Stimulated activated CD4-positive, alpha-beta T cell treated with anti-CD3 and anti-CD28 coated beads, Interleukin-1b, Interleukin-23, amount 100 ng/mL, for 48 hours (primary cell): ENCODE measurements around the gene GSTM3.
A peak's percentile ranks its signal among the peaks of the same experiment; 100 is the strongest.

Experiments
- DNase-seq: peaks from one replicate; pipeline ENCODE4 v3.0.0-alpha.2; 2020

Gene GSTM3

DNA sequence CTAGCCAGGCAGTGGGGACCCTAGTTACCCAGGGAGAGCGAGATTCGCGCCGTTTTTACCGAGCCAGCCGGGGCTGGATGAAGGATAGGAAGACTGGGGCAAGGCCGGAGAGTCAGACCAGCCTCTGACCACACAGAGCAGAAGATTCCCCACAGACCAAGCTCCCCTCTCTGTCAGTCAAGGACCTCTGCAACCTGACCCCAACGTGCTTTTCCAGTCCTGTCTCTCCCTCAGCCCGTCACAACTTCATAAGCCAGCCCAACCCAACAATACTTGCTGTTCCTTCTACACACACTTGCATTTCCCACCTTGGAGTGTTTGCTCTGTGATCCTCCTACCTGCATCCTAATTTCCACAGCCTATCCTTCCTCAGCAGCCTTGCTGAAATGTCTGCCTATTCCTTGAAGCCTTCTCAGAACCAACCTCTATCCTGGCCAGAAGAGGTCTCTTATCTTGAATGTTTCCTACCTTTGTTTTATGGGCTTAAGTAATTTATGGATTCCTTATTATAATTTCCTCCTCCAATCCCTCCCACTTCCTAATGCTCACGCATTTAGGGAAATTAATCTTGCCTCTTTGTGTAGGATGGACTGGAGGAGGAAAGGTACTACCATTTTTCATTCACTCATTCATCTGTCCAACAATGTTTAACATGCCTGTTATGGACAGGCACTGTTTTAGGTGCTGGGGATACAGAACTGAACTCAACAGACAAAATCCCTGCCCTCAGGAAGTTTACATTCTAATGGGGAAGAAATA lies at the start of gene GSTM3:
TSS of gene GSTM3 (minus strand) at position 424 of the 759 bp plus-strand sequence. CDS start 751 bp downstream, outside the sequence.
- DNase-seq = no peak

DNA sequence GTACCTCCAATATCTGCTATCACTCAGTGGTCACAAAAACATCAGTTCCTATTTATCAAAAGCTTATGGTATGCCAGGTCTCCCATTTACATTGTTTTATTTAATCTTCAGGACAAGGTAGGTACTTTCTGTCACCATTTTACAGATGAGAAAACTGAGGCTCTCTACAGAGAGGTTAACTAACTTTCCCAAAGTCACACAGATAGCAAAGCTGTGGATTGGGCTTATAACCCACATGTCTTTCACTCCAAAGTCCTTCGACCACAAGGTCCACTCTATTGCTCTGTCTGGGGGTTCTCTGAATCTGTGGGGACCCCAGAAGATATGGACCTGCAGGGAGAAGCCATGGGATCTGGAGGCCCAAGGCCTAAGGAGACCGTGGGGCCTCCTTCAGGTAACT lies 49.5 kb upstream of the GSTM3 start:
- no peak for DNase-seq

DNA sequence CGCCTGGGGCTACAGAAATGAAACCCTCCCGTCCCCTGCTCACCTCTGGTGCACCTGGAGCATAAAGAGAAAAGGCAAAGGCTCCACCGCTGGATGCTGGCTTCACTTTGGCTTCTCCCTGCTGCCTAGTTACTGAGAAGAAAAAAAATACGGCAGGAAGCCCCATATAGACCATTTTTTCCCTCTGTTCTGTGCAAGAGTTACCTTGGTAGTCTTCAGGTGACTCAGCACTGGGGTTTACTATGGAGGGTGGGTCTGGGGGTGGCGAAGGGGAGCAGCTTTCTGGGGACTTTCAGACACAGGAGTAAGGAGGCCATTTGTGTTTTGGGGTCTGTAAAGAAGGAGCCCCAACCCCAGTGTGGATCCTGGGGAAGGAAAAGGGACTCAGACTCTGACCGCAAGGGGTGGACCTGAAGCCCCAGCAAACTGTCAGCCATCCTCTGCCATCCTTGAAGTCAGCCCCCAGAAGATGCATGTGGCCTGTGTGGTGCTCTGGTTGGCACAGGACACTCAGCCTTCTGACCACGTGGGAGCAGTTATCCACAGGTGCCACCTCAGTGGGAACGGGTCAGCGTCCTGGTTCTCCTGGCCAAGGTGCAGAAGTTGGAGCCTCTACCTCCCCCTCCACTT lies 48.8 kb upstream of the GSTM3 start:
- no peak for DNase-seq

DNA sequence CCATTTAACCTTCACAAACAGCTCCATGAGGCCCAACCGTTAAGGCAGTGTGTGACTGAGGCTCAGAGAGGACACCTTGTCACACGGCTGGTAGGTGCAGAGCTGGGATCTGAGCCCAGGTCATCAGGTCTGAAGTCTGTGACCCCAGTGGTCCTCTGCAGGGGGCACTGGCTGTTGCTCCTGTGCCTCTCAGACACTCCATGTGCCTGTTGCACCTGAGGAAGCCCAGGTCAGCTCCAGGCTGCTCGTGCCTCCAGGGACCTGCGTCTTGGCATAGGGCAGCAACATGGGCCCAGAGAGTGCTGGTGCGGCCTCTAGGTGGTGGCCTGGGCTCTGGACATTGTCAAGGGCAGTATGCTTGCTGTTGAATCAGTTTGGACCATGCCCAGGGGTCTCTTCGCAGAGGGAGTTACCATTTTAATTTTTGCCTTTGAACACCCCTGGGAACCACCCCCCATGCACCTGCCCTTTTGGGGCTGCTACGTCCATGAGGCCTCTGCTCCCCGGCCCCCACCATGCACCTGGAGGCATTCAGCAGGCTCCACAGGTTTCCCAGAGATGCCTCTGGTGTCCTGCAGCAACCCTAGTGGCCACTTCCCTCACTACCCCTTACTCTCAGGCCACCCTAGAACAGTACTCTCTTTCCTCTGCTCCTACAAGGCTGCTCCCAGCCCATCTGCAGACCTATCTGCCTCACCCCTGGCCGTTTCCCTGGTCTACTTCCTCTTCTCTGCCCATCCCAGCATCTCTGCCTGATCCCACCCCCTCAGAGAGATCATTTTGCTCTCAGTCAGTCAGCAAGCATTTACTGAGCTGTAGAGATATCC lies 48.1 kb upstream of the GSTM3 start:
- no peak for DNase-seq

DNA sequence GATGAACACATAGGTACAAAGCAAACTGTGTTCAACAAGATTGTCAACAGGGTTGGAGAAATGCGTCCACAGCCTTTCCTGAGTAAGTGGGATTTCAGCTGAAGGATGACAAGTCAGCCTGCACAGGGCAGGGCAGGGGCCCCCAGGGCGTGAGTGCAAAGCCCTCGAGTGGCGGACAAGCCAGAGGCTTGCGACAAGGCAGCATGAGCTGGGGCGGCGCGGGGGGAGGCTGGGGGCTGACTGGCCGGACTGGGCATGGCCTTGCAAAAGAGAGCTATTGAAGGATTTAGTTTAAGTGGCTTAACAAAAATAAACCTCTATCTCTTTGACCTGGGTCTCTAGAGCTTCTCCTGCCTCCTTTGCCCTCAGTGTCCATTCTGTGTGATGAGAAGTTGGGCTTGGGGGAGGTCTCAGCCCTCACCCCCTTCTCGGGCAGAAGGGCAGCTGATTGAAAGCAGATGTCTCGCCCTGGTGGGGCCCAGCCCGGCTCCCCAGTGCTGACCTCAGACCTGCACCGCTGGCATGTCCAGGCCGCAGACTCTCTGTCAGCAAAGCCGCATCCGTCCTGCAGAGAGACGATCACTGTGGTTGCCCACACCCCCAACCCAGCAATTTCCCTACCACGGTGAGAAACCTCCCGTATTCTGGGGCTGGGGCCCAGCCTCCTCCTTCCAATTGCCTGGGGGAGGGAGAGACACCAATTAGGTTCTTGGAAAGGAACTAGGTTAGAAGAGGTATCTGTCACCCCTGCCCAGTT lies 47.2 kb upstream of the GSTM3 start:
- no peak for DNase-seq

DNA sequence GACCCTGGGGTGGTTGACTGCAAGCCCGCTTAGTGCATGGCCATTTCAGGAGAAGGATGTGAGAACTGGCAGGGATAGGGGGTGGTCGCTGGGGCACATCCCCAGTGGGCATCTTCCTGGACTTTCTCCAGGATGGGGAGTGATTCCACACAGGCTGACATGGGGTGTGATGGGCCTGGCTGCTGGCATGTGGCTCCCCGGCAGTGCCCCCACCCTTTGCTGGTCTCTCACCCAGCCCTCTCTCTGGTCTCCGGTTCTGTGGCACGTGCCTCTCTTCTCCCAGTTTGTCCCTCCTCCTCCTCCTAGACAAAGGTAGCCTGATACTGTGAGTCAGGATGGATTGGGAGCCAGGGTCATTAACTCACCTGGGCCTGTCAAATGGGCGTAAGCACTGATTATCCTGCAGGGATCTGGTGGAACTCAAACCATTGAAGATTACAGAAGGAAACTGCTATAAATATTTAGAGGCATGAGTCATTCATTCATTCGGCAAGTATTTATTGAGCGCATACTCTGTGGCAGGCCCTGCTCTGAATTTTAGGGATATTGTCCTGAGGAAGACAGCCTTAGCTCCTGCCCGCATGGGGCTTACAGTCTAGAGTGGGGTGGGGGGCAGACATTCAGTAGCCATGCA lies 46.5 kb upstream of the GSTM3 start:
- no peak for DNase-seq

DNA sequence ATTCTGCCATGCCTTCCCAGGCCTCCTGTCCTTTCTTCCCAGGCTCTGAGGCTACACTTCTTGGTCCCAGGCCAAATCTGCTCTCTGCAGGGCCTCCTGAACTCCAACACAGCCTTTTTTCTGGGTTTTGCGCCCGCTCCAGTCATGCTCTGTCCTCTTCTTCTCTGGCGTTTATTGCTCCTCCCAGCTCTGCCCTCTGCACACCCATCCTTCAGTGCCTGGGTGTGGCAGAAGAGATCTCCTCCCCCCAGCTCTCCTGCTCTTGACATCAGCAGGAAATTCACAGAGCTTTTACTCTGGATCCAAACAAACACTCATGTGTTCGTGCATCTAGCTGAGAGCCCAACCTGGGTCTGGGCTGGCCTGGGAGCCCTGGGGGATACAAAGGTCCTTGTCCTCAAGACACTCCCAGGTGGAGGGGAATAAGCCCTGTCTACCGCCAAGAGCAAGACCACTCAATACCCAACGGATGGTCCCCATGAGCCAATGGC lies 45.7 kb upstream of the GSTM3 start:
- no peak for DNase-seq

DNA sequence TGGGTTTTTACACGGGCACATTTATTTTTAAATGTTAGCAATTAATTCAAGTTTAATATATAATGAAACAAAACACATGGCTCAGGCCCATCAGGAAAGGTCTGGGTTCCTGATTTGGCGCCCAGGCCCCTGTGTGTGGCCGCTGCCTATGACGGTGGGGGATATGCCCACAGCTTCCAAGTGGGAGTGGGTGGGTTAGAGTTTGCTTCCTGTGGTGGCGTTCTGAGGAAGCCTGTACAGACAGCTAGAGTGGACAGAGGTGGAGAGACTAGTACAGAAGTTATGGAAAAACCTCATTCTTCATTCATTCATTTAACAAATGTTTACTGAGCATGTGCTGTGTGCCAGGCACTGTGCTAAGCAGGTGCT lies 45.3 kb upstream of the GSTM3 start:
- DNase-seq = no peak

DNA sequence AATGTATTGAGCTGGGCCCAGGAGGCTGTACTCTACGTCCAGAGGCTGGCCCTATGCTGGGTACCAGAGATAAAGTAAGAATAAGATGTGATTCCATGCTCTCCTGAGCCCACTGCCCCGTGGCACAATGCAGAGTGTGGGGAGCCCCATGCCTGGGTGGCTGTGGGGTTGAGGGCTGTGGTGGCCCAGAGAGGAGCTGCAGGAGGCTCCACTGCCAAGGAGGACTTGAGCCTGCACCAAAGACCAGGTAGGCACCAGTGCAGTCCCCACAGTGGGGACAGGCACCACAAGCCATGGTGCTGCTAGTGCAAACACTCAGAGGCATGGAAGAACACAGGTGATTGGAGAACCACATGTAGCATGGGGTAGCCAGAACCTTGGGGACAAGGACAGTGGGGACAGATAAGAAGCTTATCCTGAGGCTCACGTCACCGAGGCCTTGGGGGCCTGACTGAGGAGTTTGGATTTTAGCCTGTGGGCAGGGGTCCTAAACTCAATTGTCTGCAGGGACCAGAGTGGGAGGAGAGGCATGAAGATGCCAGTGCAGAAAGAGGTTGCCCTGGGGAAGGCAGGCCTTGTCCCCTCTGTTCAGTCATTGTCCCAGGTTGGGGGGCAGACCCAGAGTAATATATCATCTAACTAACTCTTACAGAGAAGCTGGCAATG lies 44.7 kb upstream of the GSTM3 start:
- no peak for DNase-seq

DNA sequence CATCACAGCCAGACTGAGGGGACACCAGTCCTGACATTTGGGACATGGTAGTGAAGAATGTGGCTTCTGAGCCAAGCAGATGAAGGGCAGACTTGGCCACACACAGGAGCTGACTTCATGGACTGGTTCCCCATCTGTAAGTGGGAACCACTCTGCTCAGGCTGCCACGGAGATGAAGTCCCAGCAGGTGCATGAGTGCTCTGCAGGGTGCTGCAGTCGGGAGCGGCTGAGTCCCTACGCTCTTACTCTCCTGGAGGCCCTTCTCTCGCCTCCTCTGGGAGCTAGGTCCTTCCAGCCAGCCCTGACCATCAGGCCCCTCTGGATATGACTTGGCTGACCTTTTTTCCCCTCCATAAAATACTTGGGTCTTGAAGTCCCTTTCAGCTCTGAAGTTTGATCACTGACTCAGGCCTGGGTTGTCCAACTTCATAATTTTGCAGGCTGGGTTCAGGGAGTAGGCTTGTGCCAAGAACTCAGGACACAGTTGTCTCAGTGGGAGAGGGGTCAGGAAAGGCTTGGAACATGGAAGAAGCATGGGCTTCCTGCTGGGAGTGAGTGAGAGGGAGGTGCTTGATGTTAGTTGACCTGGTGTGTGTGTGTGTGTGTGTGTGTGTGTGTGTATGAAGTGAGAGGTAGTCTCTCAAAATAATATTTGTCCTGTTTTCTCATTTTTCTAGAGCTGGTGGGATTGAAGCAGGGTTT lies 43.9 kb upstream of the GSTM3 start:
- DNase-seq = no peak

DNA sequence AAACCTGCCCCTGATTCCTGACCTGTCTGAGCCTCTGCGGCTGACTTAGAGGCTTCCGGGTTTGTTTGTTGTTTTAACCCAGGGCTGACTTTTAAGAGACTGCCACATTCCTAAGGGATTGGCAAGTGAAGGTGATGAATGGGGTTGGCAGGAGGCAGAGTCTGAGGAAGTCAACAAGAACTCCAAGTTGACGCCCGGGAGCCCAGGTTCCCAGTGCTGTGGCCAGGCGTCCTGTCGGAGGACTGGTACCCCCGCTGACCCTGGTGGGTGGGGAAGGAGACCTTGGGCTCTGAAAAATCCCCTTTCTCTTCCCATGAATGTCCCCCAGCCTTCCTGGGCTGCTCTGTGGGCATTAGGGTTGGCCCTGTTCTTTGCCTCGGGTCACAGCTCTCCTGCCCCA lies 42.6 kb upstream of the GSTM3 start:
- DNase-seq = no peak

DNA sequence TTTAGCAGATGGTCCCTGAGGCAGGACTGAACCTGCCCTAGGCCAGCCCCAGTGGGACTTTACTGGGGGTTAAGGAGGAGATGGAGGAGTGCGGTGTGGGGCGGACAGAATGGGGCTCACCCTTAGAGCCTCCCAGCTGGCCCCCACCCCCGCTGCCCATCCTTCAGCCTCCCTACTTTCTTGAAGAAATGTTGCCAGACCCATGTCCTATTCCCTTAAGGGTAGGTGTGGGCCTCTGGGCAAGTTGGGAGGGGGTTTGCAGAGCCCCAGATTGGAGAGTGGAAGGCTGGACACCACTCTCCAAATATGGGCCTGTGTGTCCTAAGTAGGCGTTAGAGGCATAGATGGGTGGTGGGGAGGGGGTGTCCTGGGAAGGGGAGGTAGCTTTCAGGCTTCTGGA lies 42.1 kb upstream of the GSTM3 start:
- no peak for DNase-seq

DNA sequence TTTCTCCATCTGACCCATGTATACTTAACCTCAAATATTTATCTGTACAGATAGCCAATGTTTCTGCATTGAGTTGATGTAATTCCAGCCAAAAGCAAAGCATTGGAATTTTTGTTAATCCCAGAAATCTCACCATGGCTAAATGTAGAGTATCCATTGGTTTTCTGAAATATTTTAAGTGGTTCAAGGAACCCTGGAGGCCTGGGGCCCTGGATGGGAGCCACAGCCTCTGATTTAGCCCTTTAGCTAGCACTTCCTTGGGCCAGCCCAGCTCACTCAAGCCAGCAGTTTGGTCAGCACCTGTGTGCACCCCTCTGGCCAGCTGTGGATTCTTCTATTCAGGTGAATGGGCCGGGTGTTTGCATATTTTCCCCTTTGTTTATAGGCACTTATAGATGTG lies 41.7 kb upstream of the GSTM3 start:
- DNase-seq = no peak

DNA sequence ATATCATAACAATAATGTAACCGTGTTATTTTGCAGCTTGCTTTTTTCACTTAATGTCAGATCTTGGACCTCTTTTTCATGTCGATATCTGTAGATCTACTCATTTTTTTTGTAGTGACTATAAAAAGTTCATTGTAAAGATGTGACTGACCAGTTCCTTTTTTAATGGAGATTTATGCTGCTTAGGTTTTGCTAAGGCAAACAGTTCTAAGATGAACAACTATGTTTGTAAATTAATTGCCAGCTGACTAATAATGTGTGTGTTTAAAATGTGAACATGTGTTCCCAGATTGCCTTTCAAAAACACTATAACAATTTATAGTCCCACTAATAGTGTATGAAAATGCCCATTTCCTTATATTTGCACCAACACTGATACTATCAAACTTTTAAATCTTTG lies 41.0 kb upstream of the GSTM3 start:
- no peak for DNase-seq

DNA sequence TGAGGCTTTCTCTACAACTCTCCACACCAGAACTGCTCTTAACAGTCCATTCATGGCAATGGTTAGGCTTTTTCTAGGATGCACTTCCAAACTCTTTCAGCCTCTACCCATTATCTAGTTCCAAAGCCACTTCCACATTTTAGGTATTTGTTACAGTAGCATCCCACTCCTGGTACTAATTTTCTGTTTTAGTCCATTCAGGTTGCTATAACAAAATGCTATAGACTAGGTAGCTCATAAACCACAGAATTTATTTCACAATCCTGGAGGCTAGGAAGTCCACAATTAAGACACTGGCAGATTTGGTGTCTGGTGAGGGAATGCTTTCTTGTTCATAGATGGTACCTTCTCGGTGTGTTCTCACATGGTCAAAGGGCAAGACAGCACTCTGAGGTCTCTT lies 40.1 kb upstream of the GSTM3 start:
- DNase-seq = no peak

DNA sequence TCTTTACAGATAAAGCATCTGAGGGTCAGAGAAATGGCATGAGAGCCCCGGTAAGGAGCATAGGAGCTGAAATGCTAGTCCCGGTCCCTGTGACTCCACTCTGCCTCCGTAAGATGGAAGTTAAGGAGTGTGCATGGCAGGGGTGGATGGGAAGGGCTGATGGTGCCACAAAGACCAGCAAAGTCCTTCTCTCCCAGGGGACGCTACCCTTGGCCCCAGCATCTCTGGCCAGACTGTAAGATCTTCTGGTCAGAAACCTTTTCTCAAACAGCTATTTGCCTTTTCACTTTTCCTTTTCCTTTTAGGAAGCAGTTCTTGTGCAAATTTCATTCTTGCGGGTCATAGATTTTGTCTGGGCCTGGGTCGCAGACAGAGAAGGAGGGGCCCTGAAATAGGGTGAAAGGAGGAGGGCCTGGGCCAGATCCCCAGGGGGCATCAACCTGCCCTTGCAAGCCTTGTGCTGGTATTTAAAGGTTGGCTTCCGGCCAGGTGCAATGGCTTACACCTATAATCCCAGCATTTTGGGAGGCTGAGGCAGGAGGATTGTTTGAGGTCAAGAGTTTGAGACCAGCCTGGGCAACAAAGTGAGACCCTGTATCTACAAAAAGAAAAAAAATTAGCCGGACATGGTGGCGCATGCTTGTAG lies 37.3 kb upstream of the GSTM3 start:
- DNase-seq = no peak

DNA sequence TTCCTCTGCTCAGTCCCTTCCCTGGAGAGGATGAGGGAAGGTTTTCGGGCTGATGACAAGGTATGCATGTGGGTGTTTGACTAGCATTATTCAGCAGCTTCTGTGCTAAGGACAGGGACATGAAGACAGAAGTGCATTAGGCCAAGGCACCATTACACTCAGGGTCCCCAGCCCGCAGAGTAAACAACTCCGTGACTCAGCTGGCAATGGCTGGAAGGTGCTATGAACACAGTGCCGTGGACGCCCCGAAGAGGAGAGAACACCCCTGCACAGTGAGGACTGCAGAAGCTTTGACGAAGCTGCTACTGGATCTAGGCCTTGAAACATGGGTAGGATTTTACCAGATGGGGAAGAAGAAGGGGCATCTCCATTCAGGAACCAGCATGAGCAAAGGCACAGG lies 36.6 kb upstream of the GSTM3 start:
- DNase-seq = no peak

DNA sequence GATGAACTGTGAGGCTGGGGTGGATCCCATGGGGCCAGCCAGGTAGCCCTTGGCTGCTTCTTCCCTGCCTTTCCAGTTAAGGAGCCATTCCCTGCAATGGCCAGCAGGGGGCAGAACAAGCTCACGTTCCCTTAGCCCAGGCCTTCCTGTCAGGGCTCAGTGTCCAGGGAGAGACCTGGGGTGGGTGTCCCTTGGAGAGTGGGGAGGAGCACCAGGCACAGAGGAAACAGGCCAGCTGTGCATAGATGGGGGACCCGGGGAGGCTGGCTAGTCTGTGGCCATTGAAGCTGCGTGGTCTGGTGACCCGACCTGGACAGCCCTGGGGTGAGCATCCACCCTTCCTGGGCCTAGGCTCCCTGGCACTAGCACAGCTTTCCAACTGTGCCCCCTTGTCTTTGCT lies 36.1 kb upstream of the GSTM3 start:
- DNase-seq = peak; percentile 78

DNA sequence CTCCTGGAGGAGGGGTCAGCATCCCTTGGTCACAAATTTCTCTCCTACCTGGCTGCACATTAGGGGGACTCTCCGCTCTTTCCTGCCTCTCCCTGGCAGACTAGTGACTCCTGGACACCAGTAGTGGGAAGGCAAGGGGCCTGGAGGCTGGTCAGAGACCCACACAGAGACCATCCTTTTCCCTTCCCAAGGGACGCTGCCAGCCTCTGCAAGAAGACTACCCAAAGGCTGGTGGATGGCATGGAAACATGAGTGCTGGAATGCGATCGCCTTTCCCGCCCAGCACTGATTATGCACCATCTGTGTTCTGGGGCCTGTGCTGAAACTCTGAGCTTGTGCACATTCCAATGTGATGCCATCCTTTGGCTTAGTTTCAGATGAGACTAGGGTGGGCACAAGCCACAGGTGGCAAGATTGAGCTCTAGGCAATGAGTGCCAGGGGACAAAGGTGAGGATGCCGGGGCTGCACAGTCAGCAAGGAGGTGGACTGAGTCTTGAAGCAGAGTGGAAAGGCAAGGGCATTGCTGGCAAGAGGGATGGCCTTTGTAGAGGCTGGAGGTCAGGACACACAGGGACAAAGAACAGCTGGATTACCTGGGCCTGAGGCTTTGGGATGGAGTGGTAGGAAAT lies 35.5 kb upstream of the GSTM3 start:
- DNase-seq = no peak

DNA sequence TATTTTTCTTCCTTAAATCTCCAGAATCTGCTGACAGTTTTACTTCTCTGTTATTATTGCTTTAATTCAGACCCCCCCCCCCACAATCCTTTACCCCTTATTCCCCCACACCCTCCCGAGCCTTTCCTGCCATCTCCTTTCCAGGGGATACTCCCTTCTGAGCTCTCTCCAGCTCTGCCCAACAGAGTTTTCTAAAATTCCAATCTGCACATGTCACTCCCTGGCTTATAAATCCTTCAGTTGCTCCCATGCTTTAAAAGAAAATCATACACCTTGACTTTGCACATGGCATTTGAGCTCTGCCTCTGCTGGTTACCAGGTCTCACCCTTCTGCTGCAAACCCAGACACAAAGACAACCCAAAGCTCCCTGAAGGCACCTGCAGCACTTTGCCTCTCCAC lies 34.6 kb upstream of the GSTM3 start:
- DNase-seq = no peak
